ENCODE results near the gene GUCY2D. TPM values are rescaled to one million over a fixed set of nuclear protein-coding genes. Genes with fewer than 3 reads are reported as not detected.
"Not testable (repeated sequence)": the region's sequence is repeated elsewhere in the genome, so short reads cannot be mapped to it uniquely, and the experiment has no call there.

GUCY2D gene
- total RNA-seq, 4 donors from 2014 or later: not detected

DNA sequence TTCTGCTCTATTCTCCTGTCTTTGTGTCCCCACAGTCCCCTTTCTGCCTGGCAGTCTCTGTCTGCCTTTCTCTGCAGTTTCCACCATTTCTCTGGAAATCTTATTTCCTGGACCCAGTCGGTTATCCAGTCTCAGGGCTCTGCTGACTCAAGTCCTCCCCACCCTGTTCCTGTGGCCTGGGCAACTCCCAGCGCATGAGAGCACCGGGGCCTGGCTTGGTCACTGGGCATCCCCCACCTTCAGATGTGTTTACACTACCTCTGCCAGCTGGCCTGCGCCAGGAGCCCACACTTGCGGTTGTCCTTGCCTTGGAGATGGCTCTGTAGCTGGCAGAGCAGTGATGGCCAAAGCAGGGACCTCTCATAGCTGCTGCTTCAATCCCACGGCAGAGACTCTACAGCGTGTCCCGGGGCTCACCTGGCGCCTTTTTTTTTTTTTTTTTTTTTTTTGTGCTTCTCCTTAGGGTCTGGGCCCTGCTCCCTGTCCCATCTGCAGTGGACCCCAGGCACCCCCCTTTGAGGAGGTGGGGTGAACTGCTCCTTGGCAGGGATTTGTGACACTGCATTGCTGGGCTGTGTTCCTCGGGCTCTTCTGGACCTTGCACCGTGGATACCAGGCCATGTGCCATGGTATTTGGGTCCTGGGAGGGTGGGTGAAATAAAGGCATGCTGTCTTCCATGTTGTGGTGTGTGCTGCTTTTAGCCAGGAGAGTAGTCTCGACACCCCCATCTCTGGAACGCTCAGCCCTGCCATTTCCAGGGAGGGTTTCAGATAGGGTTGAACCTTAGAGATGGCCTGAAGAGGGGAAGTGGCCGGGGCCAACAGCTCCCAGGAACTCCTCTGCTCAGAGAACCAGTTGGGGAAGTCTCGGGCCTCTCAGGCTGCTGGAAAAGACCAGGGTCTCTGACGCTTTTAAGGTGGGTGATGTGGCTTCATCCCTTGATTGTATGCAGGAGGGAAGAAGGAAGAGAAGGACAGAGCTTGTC is 17.5 kb downstream of the GUCY2D start:
- no peaks in the 10 kb centered on the region for H3K27me3 ChIP-seq
- H3K36me3 ChIP-seq: no peaks in the 10 kb centered on the region
- DNase-seq: peak in 1 of 2 donors; percentile 39
- H3K4me3 ChIP-seq (replicated peaks in 1 of 3): no peak overlapping the region
- WGBS, 2 donors: 78 to 88% methylated on average over 13 to 15 of the region's 16 CpGs
- H3K27ac ChIP-seq: no peak overlapping the region
- H3K4me1 ChIP-seq: peaks cover 25 to 39% of the 10 kb centered on the region in 2 donors
- peak in 1 of 2 donors; percentile 7 for TF ChIP-seq POLR2A (IDR thresholded peaks at IDR 0.05)
- TF ChIP-seq, protein P1, sequence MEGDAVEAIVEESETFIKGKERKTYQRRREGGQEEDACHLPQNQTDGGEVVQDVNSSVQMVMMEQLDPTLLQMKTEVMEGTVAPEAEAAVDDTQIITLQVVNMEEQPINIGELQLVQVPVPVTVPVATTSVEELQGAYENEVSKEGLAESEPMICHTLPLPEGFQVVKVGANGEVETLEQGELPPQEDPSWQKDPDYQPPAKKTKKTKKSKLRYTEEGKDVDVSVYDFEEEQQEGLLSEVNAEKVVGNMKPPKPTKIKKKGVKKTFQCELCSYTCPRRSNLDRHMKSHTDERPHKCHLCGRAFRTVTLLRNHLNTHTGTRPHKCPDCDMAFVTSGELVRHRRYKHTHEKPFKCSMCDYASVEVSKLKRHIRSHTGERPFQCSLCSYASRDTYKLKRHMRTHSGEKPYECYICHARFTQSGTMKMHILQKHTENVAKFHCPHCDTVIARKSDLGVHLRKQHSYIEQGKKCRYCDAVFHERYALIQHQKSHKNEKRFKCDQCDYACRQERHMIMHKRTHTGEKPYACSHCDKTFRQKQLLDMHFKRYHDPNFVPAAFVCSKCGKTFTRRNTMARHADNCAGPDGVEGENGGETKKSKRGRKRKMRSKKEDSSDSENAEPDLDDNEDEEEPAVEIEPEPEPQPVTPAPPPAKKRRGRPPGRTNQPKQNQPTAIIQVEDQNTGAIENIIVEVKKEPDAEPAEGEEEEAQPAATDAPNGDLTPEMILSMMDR (IDR thresholded peaks at IDR 0.05): no peak
- intact Hi-C loops (cut with DNase I): no loop called here
- no peaks in the 10 kb centered on the region for H3K9me3 ChIP-seq

DNA sequence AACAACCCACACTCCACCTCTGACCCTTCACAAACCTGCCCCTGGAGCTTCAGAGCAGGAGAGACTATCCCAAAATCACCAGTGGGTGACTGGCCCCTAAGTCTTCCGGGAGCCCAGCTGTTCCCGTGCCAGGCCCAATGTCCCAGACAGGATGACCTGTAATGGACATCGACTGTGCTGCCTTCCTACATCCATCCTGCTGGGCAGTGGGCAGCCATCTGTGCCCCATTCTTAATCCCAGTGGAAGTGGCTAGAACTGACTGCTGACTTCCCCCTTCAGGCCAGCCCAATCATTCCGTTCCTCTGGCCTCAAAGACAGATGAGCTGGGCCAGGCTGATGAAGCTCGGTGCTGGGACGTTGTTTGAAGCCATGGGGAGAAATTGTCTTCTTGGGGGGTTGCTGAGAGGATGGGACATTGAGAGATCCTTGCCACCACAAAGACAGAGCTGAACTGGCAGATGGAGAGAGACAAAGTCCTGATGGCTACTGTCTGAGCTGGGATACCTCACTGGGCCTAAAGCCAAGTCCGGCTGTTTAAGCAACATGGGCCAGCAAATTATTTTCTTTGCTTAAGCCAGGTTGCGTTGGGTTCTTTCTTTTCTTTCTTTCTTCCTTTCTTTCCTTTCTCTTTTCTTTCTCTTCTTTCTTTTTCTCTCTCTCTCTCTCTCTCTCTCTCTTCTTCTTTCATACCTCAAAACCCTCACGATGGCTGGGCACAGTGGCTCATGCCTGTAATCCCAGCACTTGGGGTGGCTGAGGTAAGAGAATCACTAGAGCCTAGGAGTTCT is 18.6 kb downstream of the GUCY2D start:
- H3K27ac ChIP-seq: no peak overlapping the region
- intact Hi-C loops (cut with DNase I): no loop called here
- H3K4me3 ChIP-seq (replicated peaks in 1 of 3): no peak overlapping the region
- DNase-seq: no peak
- no peaks in the 10 kb centered on the region for H3K36me3 ChIP-seq
- H3K27me3 ChIP-seq: no peaks in the 10 kb centered on the region
- peaks cover 23 to 35% of the 10 kb centered on the region in 2 donors for H3K4me1 ChIP-seq
- no peaks in the 10 kb centered on the region for H3K9me3 ChIP-seq
- 87 to 92% methylated on average over 7 to 9 of the region's 9 CpGs for WGBS, 2 donors
- TF ChIP-seq POLR2A (IDR thresholded peaks at IDR 0.05): no peak

DNA sequence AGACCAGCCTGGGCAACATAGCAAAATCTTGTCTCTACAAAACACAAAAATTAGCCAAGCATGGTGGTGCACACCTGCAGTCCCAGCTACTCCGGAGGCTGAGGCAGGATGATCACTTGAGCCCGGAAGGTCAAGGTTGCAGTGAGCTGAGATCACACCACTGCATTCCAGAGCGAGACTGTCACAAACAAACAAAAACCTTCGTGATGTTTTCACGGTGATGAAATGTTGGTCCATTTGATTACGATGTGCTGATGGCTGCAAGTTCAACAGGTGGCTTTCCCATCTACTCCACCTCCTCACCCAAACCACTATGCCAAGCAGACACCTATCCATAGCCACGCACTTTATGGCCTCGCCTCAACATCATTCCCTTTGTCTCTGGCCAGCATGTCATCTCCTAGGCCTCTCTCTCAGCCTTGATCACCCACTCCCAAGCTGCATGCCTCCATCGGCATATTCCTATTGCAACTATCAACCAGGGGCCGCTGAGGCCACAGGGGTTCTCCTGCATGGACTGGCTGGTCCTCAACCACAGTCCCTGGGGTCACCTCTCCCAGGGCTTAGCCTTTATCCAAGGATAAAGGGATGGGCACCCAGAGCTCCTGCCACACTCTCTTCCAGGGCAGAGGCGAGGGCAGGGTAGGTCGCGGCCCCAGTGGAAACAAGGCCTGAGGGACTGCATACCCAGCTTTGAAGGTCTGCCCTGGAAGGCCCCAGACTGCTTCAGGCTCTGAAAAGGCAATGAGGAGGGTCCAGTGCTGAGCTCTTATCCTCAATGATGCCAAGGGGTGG is 19.3 kb downstream of the GUCY2D start:
- intact Hi-C loops (cut with DNase I): no loop called here
- H3K4me1 ChIP-seq: peaks cover 15 to 27% of the 10 kb centered on the region in 2 donors
- H3K9me3 ChIP-seq: no peaks in the 10 kb centered on the region
- peak overlapping the region in 1 of 3 donors; percentile 59 for H3K27ac ChIP-seq
- H3K27me3 ChIP-seq: no peaks in the 10 kb centered on the region
- 93% methylated on average over 10 to 13 of the region's 13 CpGs for WGBS, 2 donors
- DNase-seq: no peak
- H3K36me3 ChIP-seq: no peaks in the 10 kb centered on the region
- TF ChIP-seq POLR2A (IDR thresholded peaks at IDR 0.05): no peak
- TF ChIP-seq, protein P1 (IDR thresholded peaks at IDR 0.05): no peak
- no peak overlapping the region for H3K4me3 ChIP-seq (replicated peaks in 1 of 3)

DNA sequence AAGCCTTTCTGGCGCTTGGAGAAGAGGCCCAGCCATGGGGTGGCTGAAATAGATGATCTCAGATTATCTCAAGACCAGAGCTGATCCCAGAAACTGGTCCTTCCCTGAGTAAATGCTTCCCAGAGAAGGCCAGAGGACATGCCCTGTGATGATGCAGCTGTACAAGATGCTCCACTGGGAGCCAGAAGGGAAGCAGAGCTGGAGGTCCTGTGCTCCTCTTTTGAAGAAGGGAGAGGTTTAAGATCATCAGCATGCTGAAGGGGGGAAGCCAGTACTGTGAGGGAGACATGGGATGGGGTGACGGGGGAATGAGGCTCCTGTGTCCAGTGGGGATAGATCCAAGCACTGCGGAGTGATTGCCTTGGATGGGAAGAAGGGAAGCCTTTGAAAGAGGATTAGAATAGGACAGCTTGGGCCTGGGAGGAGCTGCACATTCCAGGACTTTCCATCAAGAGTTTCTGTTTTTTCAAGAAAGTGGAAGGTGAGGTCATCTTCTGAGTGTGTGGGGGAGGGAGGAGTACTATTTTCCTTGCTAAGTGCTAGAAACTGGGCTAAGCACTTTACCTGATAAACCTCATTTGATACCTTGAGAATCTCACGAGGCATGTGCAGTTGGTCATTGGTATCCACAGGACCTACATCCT is 20.1 kb downstream of the GUCY2D start:
- intact Hi-C loops (cut with DNase I): no loop called here
- Histone ChIP-seq H3K9me3 (no peaks in the 10 kb centered on the region), H3K4me1 (peaks cover 9 to 21% of the 10 kb centered on the region in 2 donors), H3K27me3 (no peaks in the 10 kb centered on the region), H3K4me3 (replicated peaks in 1 of 3) (no peak overlapping the region), H3K36me3 (no peaks in the 10 kb centered on the region), H3K27ac (peak overlapping the region in 1 of 3 donors; percentile 59)
- peak; percentile 46 to 52 for DNase-seq
- 68 to 71% methylated on average over 4 of the region's 4 CpGs for WGBS, 2 donors
- TF ChIP-seq, protein P1 (IDR thresholded peaks at IDR 0.05): no peak
- TF ChIP-seq POLR2A (IDR thresholded peaks at IDR 0.05): peak in 1 of 2 donors; percentile 37

DNA sequence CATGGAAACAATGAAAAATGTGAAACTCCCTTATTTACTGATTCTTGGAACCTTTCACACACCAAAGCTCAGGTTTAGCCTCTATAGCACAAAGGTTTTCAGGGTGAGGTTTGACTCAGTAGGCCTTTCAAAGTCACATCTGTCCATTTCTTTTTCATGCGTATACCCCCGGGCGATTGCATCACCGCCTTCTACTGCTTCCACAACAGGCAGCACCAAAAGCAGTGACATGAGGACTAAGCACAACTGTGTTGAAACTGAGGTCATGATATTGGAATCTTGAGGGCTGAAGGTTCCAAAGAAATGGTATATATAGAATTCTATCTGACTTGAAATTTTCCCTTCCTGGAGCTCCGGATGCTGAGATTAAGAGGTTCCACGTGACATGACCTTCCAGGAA is 21.7 kb downstream of the GUCY2D start:
- WGBS, 2 donors: 89 to 90% methylated on average over 6 of the region's 6 CpGs

More for the DNA sequence above, 21.7 kb downstream of the GUCY2D start:
- H3K4me3 ChIP-seq (replicated peaks in 1 of 3); intact Hi-C loops (cut with DNase I); H3K27me3 ChIP-seq; H3K36me3 ChIP-seq; H3K27ac ChIP-seq; DNase-seq; H3K9me3 ChIP-seq: not testable (repeated sequence)
- peaks cover 9 to 15% of the 10 kb centered on the region in 2 donors for H3K4me1 ChIP-seq

Measured in thyroid gland (tissue), 4 donors.